Hepatocyte (in vitro differentiated cells): Measurements from ENCODE around the gene NOXA1. TPM values are rescaled to one million over a fixed set of nuclear protein-coding genes. Genes with fewer than 3 reads are reported as not detected.

Experiments
- DNase-seq: peaks from one replicate; pipeline ENCODE4 v3.0.0-alpha.2; 2016; ENCODE audit warnings: low spot score
- H2AFZ ChIP-seq: fragments of 200-600 bp; sonication (generic); 2 replicates; pipeline ENCODE4 v1.6.0; 2016; ENCODE audit warnings: antibody characterized with exemption, mild to moderate bottlenecking
- H3K27ac ChIP-seq: fragments of 200-600 bp; sonication (generic); 2 replicates; pipeline ENCODE4 v1.5.1; 2016; ENCODE audit warnings: mild to moderate bottlenecking
- H3K27me3 ChIP-seq: fragments of 200-600 bp; sonication (generic); 2 replicates; pipeline ENCODE4 v1.6.1; 2016
- H3K36me3 ChIP-seq: fragments of 200-600 bp; sonication (generic); replicated peaks from 2 replicates; pipeline ENCODE4 v1.5.1; 2016; ENCODE audit warnings: low read depth; ENCODE audit not compliant: insufficient read depth
- H3K4me1 ChIP-seq: fragments of 200-600 bp; sonication (generic); 2 replicates; pipeline ENCODE4 v1.5.1; 2016; ENCODE audit warnings: mild to moderate bottlenecking, moderate library complexity; ENCODE audit not compliant: insufficient read depth
- H3K4me2 ChIP-seq: fragments of 200-600 bp; sonication (generic); 2 replicates; pipeline ENCODE4 v1.6.0; 2016
- H3K4me3 ChIP-seq: fragments of 200-600 bp; sonication (generic); 2 replicates; pipeline ENCODE4 v1.5.1; 2016; ENCODE audit warnings: mild to moderate bottlenecking
- H3K79me2 ChIP-seq: fragments of 200-600 bp; sonication (generic); 2 replicates; pipeline ENCODE4 v1.6.0; 2017; ENCODE audit warnings: mild to moderate bottlenecking
- H3K9me2 ChIP-seq: fragments of 200-600 bp; sonication (generic); replicated peaks from 2 replicates; pipeline ENCODE4 v1.6.0; 2017; ENCODE audit warnings: mild to moderate bottlenecking; ENCODE audit not compliant: insufficient read depth
- H3K9me3 ChIP-seq: fragments of 200-600 bp; sonication (generic); 2 replicates; pipeline ENCODE4 v1.5.1; 2016; ENCODE audit warnings: low read depth, mild to moderate bottlenecking
- H4K20me1 ChIP-seq: fragments of 200-600 bp; sonication (generic); 2 replicates; pipeline ENCODE4 v1.6.0; 2016; ENCODE audit warnings: mild to moderate bottlenecking; ENCODE audit not compliant: insufficient read depth, poor library complexity, severe bottlenecking
- EZH2 ChIP-seq: fragments of 200-600 bp; sonication (generic); IDR thresholded peaks from 2 replicates; pipeline ENCODE4 v1.6.1; 2016; ENCODE audit warnings: antibody characterized with exemption, mild to moderate bottlenecking, borderline replicate concordance
- EZH2phosphoT487 ChIP-seq: fragments of 200-600 bp; sonication (generic); IDR thresholded peaks from one replicate; pipeline ENCODE4 v1.6.1; 2018; ENCODE audit warnings: antibody characterized with exemption, mild to moderate bottlenecking, low read depth, moderate library complexity; ENCODE audit not compliant: unreplicated experiment, severe bottlenecking
- WGBS: methylation state at CpG from one replicate; pipeline ENCODE4 v1.1.6; 2016; ENCODE audit warnings: low lambda C conversion rate; ENCODE audit errors: missing lambda C conversion rate; 5-methylcytosine and 5-hydroxymethylcytosine counted together
- polyA plus RNA-seq: library from polyadenylated mRNA; unstranded; fragments of >200 nt; fragmentation: Nextera tagmentation; extraction: Ambion mirVana; gene quantifications from 2 replicates; pipeline ENCODE4 v1.2.1, GENCODE V29; 2016
- total RNA-seq: library from RNA; depleted of rRNA; stranded (reverse); fragments of >200 nt; gene quantifications from 2 replicates; pipeline ENCODE4 v1.2.3, GENCODE V29; 2014
- TF ChIP-seq, protein P1 (sequence below): fragments of 200-600 bp; sonication (generic); IDR thresholded peaks from 2 replicates; pipeline ENCODE4 v1.5.1; 2016; ENCODE audit warnings: antibody characterized with exemption, mild to moderate bottlenecking; ENCODE audit not compliant: poor library complexity

Gene NOXA1
- total and polyA plus RNA-seq, 2 experiments from 2014 or later, result 7.2 to 12.5 TPM

DNA sequence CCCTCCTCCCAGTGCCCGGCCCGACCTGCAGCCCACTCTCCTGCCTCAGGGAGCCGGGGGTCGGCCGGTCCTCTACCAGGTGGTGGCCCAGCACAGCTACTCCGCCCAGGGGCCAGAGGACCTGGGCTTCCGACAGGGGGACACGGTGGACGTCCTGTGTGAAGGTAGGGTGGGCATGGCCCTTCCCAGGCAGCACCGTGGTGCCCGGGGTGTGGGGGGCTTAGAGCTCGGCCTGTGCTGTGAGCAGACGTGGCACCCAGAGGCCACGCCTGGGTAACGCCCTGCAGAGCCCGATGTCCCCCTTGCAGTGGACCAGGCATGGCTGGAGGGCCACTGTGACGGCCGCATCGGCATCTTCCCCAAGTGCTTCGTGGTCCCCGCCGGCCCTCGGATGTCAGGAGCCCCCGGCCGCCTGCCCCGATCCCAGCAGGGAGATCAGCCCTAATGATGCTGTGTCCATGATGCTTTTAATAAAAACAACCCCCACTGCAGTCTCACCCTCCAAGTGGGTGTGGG is 10.8 kb downstream of the NOXA1 start:
- no peaks in the 10 kb centered on the region for H3K9me2 ChIP-seq
- H3K27ac ChIP-seq, result no peak overlapping the region
- no peaks in the 10 kb centered on the region for H3K27me3 ChIP-seq
- peaks cover 5% of the 10 kb centered on the region for H3K4me1 ChIP-seq
- WGBS, result 94% methylated on average over 26 of the region's 26 CpGs
- H2AFZ ChIP-seq, result no peak overlapping the region
- H4K20me1 ChIP-seq, result no peaks in the 10 kb centered on the region
- no peak for DNase-seq
- H3K36me3 ChIP-seq, result no peaks in the 10 kb centered on the region
- H3K4me3 ChIP-seq, result no peak overlapping the region
- no peaks in the 10 kb centered on the region for H3K9me3 ChIP-seq
- no peak overlapping the region for H3K4me2 ChIP-seq
- no peaks in the 10 kb centered on the region for H3K79me2 ChIP-seq
- TF ChIP-seq EZH2, result no peak
- TF ChIP-seq, protein P1, sequence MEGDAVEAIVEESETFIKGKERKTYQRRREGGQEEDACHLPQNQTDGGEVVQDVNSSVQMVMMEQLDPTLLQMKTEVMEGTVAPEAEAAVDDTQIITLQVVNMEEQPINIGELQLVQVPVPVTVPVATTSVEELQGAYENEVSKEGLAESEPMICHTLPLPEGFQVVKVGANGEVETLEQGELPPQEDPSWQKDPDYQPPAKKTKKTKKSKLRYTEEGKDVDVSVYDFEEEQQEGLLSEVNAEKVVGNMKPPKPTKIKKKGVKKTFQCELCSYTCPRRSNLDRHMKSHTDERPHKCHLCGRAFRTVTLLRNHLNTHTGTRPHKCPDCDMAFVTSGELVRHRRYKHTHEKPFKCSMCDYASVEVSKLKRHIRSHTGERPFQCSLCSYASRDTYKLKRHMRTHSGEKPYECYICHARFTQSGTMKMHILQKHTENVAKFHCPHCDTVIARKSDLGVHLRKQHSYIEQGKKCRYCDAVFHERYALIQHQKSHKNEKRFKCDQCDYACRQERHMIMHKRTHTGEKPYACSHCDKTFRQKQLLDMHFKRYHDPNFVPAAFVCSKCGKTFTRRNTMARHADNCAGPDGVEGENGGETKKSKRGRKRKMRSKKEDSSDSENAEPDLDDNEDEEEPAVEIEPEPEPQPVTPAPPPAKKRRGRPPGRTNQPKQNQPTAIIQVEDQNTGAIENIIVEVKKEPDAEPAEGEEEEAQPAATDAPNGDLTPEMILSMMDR, result no peak
- TF ChIP-seq EZH2phosphoT487, result no peak

GRCh38 chr9:137434498-137435380 is 11.5 kb downstream of the NOXA1 start:
- TF ChIP-seq, protein P1, result no peak
- no peak for TF ChIP-seq EZH2
- TF ChIP-seq EZH2phosphoT487, result no peak

DNA sequence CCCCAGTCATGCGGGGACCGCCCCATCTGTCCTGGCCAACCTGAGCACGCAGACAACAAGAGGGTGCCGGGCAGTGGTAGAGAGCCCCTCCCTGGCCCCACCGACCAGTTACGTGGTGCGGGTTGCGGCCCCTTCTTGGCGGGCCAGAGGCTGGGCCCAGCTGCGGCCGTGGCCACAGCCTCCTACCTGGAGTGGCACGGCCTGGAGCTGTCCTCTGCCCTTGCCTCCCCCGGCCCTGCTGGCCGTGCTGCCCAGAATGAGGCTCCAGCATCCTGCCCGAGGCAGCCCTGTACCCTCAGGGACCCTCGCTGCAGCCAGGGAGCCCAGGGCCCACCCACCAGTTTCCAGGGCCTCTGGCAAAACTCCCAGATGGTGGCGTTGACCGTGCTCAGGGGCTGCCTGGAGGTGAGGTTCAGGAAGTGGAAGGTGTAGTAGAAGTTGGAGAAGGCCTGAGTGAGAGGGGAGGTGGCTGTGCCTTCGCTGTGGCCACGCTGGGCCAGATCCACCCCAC is 12.2 kb downstream of the NOXA1 start:
- TF ChIP-seq EZH2, result no peak
- TF ChIP-seq, protein P1, result no peak
- TF ChIP-seq EZH2phosphoT487, result no peak
- H3K9me2 ChIP-seq, result no peaks in the 10 kb centered on the region
- H3K4me2 ChIP-seq, result no peak overlapping the region
- no peak overlapping the region for H2AFZ ChIP-seq
- H3K27me3 ChIP-seq, result no peaks in the 10 kb centered on the region
- H3K36me3 ChIP-seq, result no peaks in the 10 kb centered on the region
- no peaks in the 10 kb centered on the region for H3K79me2 ChIP-seq
- no peak overlapping the region for H3K4me3 ChIP-seq
- no peaks in the 10 kb centered on the region for H3K9me3 ChIP-seq
- WGBS, result 89% methylated on average over 20 of the region's 20 CpGs
- H3K4me1 ChIP-seq, result peaks cover 5% of the 10 kb centered on the region
- H4K20me1 ChIP-seq, result no peaks in the 10 kb centered on the region
- no peak for DNase-seq
- H3K27ac ChIP-seq, result peak overlapping the region; percentile 57

More at GRCh38 chr9:137434498-137435380, 11.5 kb downstream of the NOXA1 start:
- Histone ChIP-seq H3K9me3 (no peaks in the 10 kb centered on the region), H4K20me1 (no peaks in the 10 kb centered on the region), H3K27ac (no peak overlapping the region), H3K79me2 (no peaks in the 10 kb centered on the region), H3K27me3 (no peaks in the 10 kb centered on the region), H3K4me2 (no peak overlapping the region), H3K9me2 (no peaks in the 10 kb centered on the region), H3K36me3 (no peaks in the 10 kb centered on the region), H3K4me1 (peaks cover 5% of the 10 kb centered on the region), H3K4me3 (no peak overlapping the region), H2AFZ (no peak overlapping the region)
- no peak for DNase-seq
- WGBS, result 93% methylated on average over 37 of the region's 43 CpGs
